Activated T-cell treated with anti-CD3 and anti-CD28 coated beads, Interleukin-2, amount 50 U/mL, for 72 hours (primary cell): ENCODE measurements around the gene ZNF441. TPM values are rescaled to one million over a fixed set of nuclear protein-coding genes. Genes with fewer than 3 reads are reported as not detected.
A peak's percentile ranks its signal among the peaks of the same experiment; 100 is the strongest.
"Not testable (repeated sequence)": the region's sequence is repeated elsewhere in the genome, so short reads cannot be mapped to it uniquely, and the experiment has no call there.

Experiments
- ATAC-seq, 2 donors: fragments of 150-1000 bp; cut with Tn5 transposase; replicated peaks in 1 of 2; 2 replicates each; pipeline ENCODE4 v1.10.0; 2021; ENCODE audit warnings: moderate library complexity in 2 of 2, mild to moderate bottlenecking in 1 of 2
- DNase-seq, 2 donors: peaks; one replicate each; pipeline ENCODE4 v3.0.0; 2021 to 2022; ENCODE audit warnings: mixed read lengths in 1 of 2
- H3K27ac Mint-ChIP-seq: one replicate; pipeline ENCODE4 v1.8.0; 2022; ENCODE audit warnings: mild to moderate bottlenecking, moderate library complexity, mixed read lengths
- H3K27me3 Mint-ChIP-seq: one replicate; pipeline ENCODE4 v1.8.0; 2022; ENCODE audit warnings: low read depth, mixed read lengths
- H3K36me3 Mint-ChIP-seq, 2 donors: one replicate each; pipeline ENCODE4 v1.8.0; 2022; ENCODE audit warnings: mixed read lengths in 2 of 2, mild to moderate bottlenecking in 1 of 2; ENCODE audit not compliant: insufficient read depth in 2 of 2
- H3K4me1 Mint-ChIP-seq: one replicate; pipeline ENCODE4 v1.8.0; 2022; ENCODE audit warnings: low read depth, mixed read lengths
- H3K4me3 Mint-ChIP-seq, 2 donors: one replicate each; pipeline ENCODE4 v1.8.0; 2022; ENCODE audit warnings: mild to moderate bottlenecking in 2 of 2, mixed read lengths in 2 of 2, moderate library complexity in 2 of 2
- H3K9me3 Mint-ChIP-seq, 2 donors: one replicate each; pipeline ENCODE4 v1.8.0; 2022; ENCODE audit warnings: mixed read lengths in 2 of 2
- total RNA-seq, 2 donors: library from RNA; stranded (reverse); gene quantifications; one replicate each; pipeline ENCODE4 v1.2.3, GENCODE V29; 2022

Gene ZNF441
- total RNA-seq, 2 donors from 2014 or later = 5.3 to 6.0 TPM

GRCh38 chr19:11787536-11787935 lies 20.7 kb downstream of the ZNF441 start:
- no peak for DNase-seq
- H3K4me3 Mint-ChIP-seq = no peak overlapping the region
- H3K27me3 Mint-ChIP-seq = no peaks in the 10 kb centered on the region
- no peak overlapping the region for H3K27ac Mint-ChIP-seq
- H3K9me3 Mint-ChIP-seq = peaks cover 27 to 45% of the 10 kb centered on the region in 2 donors
- H3K4me1 Mint-ChIP-seq = no peaks in the 10 kb centered on the region
- peaks cover 24 to 39% of the 10 kb centered on the region in 2 donors for H3K36me3 Mint-ChIP-seq
- ATAC-seq = no peak

- Mint-ChIP-seq H3K27me3 (no peaks in the 10 kb centered on the region), H3K27ac (peak overlapping the region; percentile 20), H3K36me3 (peaks cover 8% of the 10 kb centered on the region in 2 donors), H3K4me1 (peaks cover 9% of the 10 kb centered on the region), H3K9me3 (peaks cover 6 to 15% of the 10 kb centered on the region in 2 donors), H3K4me3 (no peak overlapping the region)
- no peak for ATAC-seq
- DNase-seq = no peak
Measured at GRCh38 chr19:11792942-11793341, 26.1 kb downstream of the ZNF441 start.

GRCh38 chr19:11797491-11797890 lies 30.7 kb downstream of the ZNF441 start:
- ATAC-seq = peak; percentile 61 to 73
- DNase-seq = peak; percentile 83 to 85
- H3K4me1 Mint-ChIP-seq = peaks cover 11% of the 10 kb centered on the region
- no peak overlapping the region for H3K27ac Mint-ChIP-seq
- H3K36me3 Mint-ChIP-seq = peaks cover 3 to 4% of the 10 kb centered on the region in 2 donors
- H3K9me3 Mint-ChIP-seq = peaks cover 2 to 5% of the 10 kb centered on the region in 2 donors
- H3K27me3 Mint-ChIP-seq = no peaks in the 10 kb centered on the region
- peak overlapping the region; percentile 89 to 97 for H3K4me3 Mint-ChIP-seq

- H3K4me1 Mint-ChIP-seq = peaks cover 11% of the 10 kb centered on the region
- peak within 1 kb of the TSS; percentile 89 to 97 for H3K4me3 Mint-ChIP-seq
- peaks cover 6% of the 10 kb centered on the region in 2 donors for H3K9me3 Mint-ChIP-seq
- no peaks in the 10 kb centered on the region for H3K27me3 Mint-ChIP-seq
- no peak within 1 kb of the TSS for H3K27ac Mint-ChIP-seq
- DNase-seq (peak; percentile 86 to 93), ATAC-seq (peak; percentile 99)
- peaks cover 5 to 9% of the 10 kb centered on the region in 2 donors for H3K36me3 Mint-ChIP-seq
Measured at GRCh38 chr19:11798391-11799330, 31.9 kb downstream of the ZNF441 start, which contains the start of gene ZNF491. Gene ZNF491, plus strand, starts transcription at chr19:11798523. Its CDS starts 7,431 bp downstream, at chr19:11805954.

GRCh38 chr19:11806354-11807098 lies 39.7 kb downstream of the ZNF441 start:
- no peak overlapping the region for H3K4me3 Mint-ChIP-seq
- no peak for ATAC-seq
- H3K27ac Mint-ChIP-seq = no peak overlapping the region
- H3K9me3 Mint-ChIP-seq = peaks cover 15 to 32% of the 10 kb centered on the region in 2 donors
- no peaks in the 10 kb centered on the region for H3K4me1 Mint-ChIP-seq
- no peaks in the 10 kb centered on the region for H3K27me3 Mint-ChIP-seq
- DNase-seq = no peak
- peaks cover 22 to 41% of the 10 kb centered on the region in 2 donors for H3K36me3 Mint-ChIP-seq

GRCh38 chr19:11807099-11807380 lies 40.2 kb downstream of the ZNF441 start:
- Mint-ChIP-seq H3K4me3 (no peak overlapping the region), H3K27me3 (no peaks in the 10 kb centered on the region), H3K4me1 (no peaks in the 10 kb centered on the region), H3K27ac (no peak overlapping the region), H3K9me3 (peaks cover 15 to 32% of the 10 kb centered on the region in 2 donors), H3K36me3 (peaks cover 22 to 41% of the 10 kb centered on the region in 2 donors)
- DNase-seq (no peak), ATAC-seq (no peak)

GRCh38 chr19:11813703-11814028 lies 46.9 kb downstream of the ZNF441 start:
- peaks cover 3 to 16% of the 10 kb centered on the region in 2 donors for H3K9me3 Mint-ChIP-seq
- H3K27ac Mint-ChIP-seq = no peak overlapping the region
- DNase-seq = no peak
- ATAC-seq = peak; percentile 32 to 42
- H3K4me3 Mint-ChIP-seq = peak overlapping the region; percentile 83 to 91
- peaks cover 25% of the 10 kb centered on the region for H3K4me1 Mint-ChIP-seq
- peaks cover 9 to 11% of the 10 kb centered on the region in 2 donors for H3K36me3 Mint-ChIP-seq
- no peaks in the 10 kb centered on the region for H3K27me3 Mint-ChIP-seq

- H3K9me3 Mint-ChIP-seq = peaks cover 0 to 14% of the 10 kb centered on the region in 2 donors
- H3K27ac Mint-ChIP-seq = no peak within 1 kb of the TSS
- peaks cover 9 to 10% of the 10 kb centered on the region in 2 donors for H3K36me3 Mint-ChIP-seq
- peaks cover 25% of the 10 kb centered on the region for H3K4me1 Mint-ChIP-seq
- DNase-seq = peak; percentile 93 to 94
- ATAC-seq = peak; percentile 100
- peak within 1 kb of the TSS; percentile 83 to 91 for H3K4me3 Mint-ChIP-seq
- H3K27me3 Mint-ChIP-seq = no peaks in the 10 kb centered on the region
Measured at GRCh38 chr19:11814029-11814699, 47.4 kb downstream of the ZNF441 start, which contains the start of gene ZNF440. Gene ZNF440, plus strand, starts transcription at chr19:11814273. Its CDS starts 175 bp downstream, at chr19:11814448.

- Mint-ChIP-seq H3K9me3 (peaks cover 0 to 14% of the 10 kb centered on the region in 2 donors), H3K4me1 (peaks cover 25% of the 10 kb centered on the region), H3K27me3 (no peaks in the 10 kb centered on the region), H3K4me3 (peak overlapping the region; percentile 83 to 91), H3K27ac (no peak overlapping the region), H3K36me3 (peaks cover 9 to 10% of the 10 kb centered on the region in 2 donors)
- DNase-seq (no peak), ATAC-seq (no peak)
Measured at GRCh38 chr19:11814700-11815035, 47.9 kb downstream of the ZNF441 start.

GRCh38 chr19:11821474-11822109 lies 54.8 kb downstream of the ZNF441 start:
- peak in 1 of 2 donors; percentile 13 for DNase-seq
- peaks cover 18 to 49% of the 10 kb centered on the region in 2 donors for H3K36me3 Mint-ChIP-seq
- no peaks in the 10 kb centered on the region for H3K27me3 Mint-ChIP-seq
- H3K9me3 Mint-ChIP-seq = peaks cover 6 to 19% of the 10 kb centered on the region in 2 donors
- ATAC-seq = peak; percentile 56 to 70
- no peak overlapping the region for H3K4me3 Mint-ChIP-seq
- H3K4me1 Mint-ChIP-seq = peaks cover 9% of the 10 kb centered on the region
- no peak overlapping the region for H3K27ac Mint-ChIP-seq

- ATAC-seq = peak in 1 of 2 donors; percentile 22
Measured at GRCh38 chr19:11828957-11829876, 62.4 kb downstream of the ZNF441 start.

More at GRCh38 chr19:11828957-11829876, 62.4 kb downstream of the ZNF441 start:
- H3K4me1 Mint-ChIP-seq = peaks cover 14% of the 10 kb centered on the region
- not testable (repeated sequence) for H3K4me3 Mint-ChIP-seq, DNase-seq, H3K27ac Mint-ChIP-seq, H3K27me3 Mint-ChIP-seq
- peaks cover 37 to 79% of the 10 kb centered on the region in 2 donors for H3K36me3 Mint-ChIP-seq
- H3K9me3 Mint-ChIP-seq = peaks cover 28 to 34% of the 10 kb centered on the region in 2 donors
